ENCODE measurements around the gene BCL2L13. TPM values are rescaled to one million over a fixed set of nuclear protein-coding genes. Genes with fewer than 3 reads are reported as not detected.

Gene BCL2L13
- polyA plus RNA-seq, 1 donor from 2014 or later, result 20.8 TPM

- TF ChIP-seq POLR2AphosphoS5 (IDR thresholded peaks at IDR 0.05) (no peak), EP300 (conservative IDR thresholded peaks at IDR 0.05; ENCODE audit: poor library complexity, severe bottlenecking) (no peak), RAD21 (conservative IDR thresholded peaks at IDR 0.05) (no peak), EZH2 (IDR thresholded peaks at IDR 0.05; ENCODE audit: borderline replicate concordance, insufficient read depth, low read length, poor library complexity, severe bottlenecking) (no peak), MXI1 (conservative IDR thresholded peaks at IDR 0.05; ENCODE audit: poor library complexity, severe bottlenecking) (no peak), REST (IDR thresholded peaks at IDR 0.05; ENCODE audit: borderline replicate concordance) (no peak), SMC3 (conservative IDR thresholded peaks at IDR 0.05; ENCODE audit: poor library complexity) (no peak), TAF1 (IDR thresholded peaks at IDR 0.05; ENCODE audit: low read depth) (no peak)
- TF ChIP-seq, protein P1, sequence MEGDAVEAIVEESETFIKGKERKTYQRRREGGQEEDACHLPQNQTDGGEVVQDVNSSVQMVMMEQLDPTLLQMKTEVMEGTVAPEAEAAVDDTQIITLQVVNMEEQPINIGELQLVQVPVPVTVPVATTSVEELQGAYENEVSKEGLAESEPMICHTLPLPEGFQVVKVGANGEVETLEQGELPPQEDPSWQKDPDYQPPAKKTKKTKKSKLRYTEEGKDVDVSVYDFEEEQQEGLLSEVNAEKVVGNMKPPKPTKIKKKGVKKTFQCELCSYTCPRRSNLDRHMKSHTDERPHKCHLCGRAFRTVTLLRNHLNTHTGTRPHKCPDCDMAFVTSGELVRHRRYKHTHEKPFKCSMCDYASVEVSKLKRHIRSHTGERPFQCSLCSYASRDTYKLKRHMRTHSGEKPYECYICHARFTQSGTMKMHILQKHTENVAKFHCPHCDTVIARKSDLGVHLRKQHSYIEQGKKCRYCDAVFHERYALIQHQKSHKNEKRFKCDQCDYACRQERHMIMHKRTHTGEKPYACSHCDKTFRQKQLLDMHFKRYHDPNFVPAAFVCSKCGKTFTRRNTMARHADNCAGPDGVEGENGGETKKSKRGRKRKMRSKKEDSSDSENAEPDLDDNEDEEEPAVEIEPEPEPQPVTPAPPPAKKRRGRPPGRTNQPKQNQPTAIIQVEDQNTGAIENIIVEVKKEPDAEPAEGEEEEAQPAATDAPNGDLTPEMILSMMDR (IDR thresholded peaks at IDR 0.05; ENCODE audit: poor library complexity, severe bottlenecking), result no peak
- Histone ChIP-seq H2AFZ (ENCODE audit: low read depth, low read length) (no peak overlapping the region), H3K9ac (ENCODE audit: low read length) (no peak overlapping the region), H3K36me3 (ENCODE audit: insufficient read depth, low read length) (no peaks in the 10 kb centered on the region), H3K9me2 (ENCODE audit: insufficient read depth, low read length) (no peaks in the 10 kb centered on the region), H3K4me2 (ENCODE audit: low read length) (no peak overlapping the region), H3K9me3 (ENCODE audit: low read length) (no peaks in the 10 kb centered on the region), H3K4me3 (ENCODE audit: low read length) (no peak overlapping the region), H3K79me2 (replicated peaks; ENCODE audit: insufficient read depth, low read length) (no peaks in the 10 kb centered on the region), H4K20me1 (ENCODE audit: insufficient read depth) (no peaks in the 10 kb centered on the region), H3K27ac (ENCODE audit: low read length) (no peak overlapping the region), H3K27me3 (ENCODE audit: insufficient read depth, low read depth, low read length) (no peaks in the 10 kb centered on the region), H3F3A (ENCODE audit: insufficient read depth, low read length, poor library complexity, severe bottlenecking) (no peaks in the 10 kb centered on the region)
These were observed 60.4 kb downstream of the BCL2L13 start for GRCh38 chr22:17698948-17699347.

GRCh38 chr22:17699696-17700340 is 61.3 kb downstream of the BCL2L13 start:
- no peaks in the 10 kb centered on the region for H3F3A ChIP-seq (ENCODE audit: insufficient read depth, low read length, poor library complexity, severe bottlenecking)
- no peak overlapping the region for H3K9ac ChIP-seq (ENCODE audit: low read length)
- H3K9me3 ChIP-seq (ENCODE audit: low read length), result no peaks in the 10 kb centered on the region
- H3K27ac ChIP-seq (ENCODE audit: low read length), result no peak overlapping the region
- H3K27me3 ChIP-seq (ENCODE audit: insufficient read depth, low read depth, low read length), result no peaks in the 10 kb centered on the region
- no peak overlapping the region for H2AFZ ChIP-seq (ENCODE audit: low read depth, low read length)
- no peaks in the 10 kb centered on the region for H3K79me2 ChIP-seq (replicated peaks; ENCODE audit: insufficient read depth, low read length)
- no peaks in the 10 kb centered on the region for H3K9me2 ChIP-seq (ENCODE audit: insufficient read depth, low read length)
- no peaks in the 10 kb centered on the region for H4K20me1 ChIP-seq (ENCODE audit: insufficient read depth)
- H3K4me3 ChIP-seq (ENCODE audit: low read length), result no peak overlapping the region
- TF ChIP-seq EP300 (conservative IDR thresholded peaks at IDR 0.05; ENCODE audit: poor library complexity, severe bottlenecking) (no peak), RAD21 (conservative IDR thresholded peaks at IDR 0.05) (no peak), SMC3 (conservative IDR thresholded peaks at IDR 0.05; ENCODE audit: poor library complexity) (no peak), EZH2 (IDR thresholded peaks at IDR 0.05; ENCODE audit: borderline replicate concordance, insufficient read depth, low read length, poor library complexity, severe bottlenecking) (no peak)
- H3K4me2 ChIP-seq (ENCODE audit: low read length), result no peak overlapping the region
- no peaks in the 10 kb centered on the region for H3K36me3 ChIP-seq (ENCODE audit: insufficient read depth, low read length)

All from neural cell (in vitro differentiated cells).